Panc1 (cell line): ENCODE results near the gene MPZL1.

ENCODE experiments used
- POLR2AphosphoS5 ChIP-seq: IDR thresholded peaks from 2 replicates; pipeline ENCODE4 v1.6.1; 2012; ENCODE audit warnings: mild to moderate bottlenecking, low read depth, low read length, moderate library complexity
- SIN3A ChIP-seq: IDR thresholded peaks from 2 replicates; pipeline ENCODE4 v1.6.1; 2012; ENCODE audit warnings: low read depth, mild to moderate bottlenecking, low read length, moderate library complexity, borderline replicate concordance; ENCODE audit not compliant: insufficient read depth
- TF ChIP-seq, protein P1 (sequence below): fragments of 450-650 bp; IDR thresholded peaks from 2 replicates; pipeline ENCODE4 v1.5.1; 2017; ENCODE audit warnings: mild to moderate bottlenecking
- TF ChIP-seq, protein P2 (sequence below), 2 experiments: IDR thresholded peaks; 2 replicates each; pipeline ENCODE4 v1.6.1; 2011 to 2012; ENCODE audit warnings: low read depth in 2 of 2, control low read depth in 1 of 2, low read length in 1 of 2, mild to moderate bottlenecking in 1 of 2, moderate library complexity in 1 of 2; ENCODE audit not compliant: insufficient read depth in 1 of 2

DNA sequence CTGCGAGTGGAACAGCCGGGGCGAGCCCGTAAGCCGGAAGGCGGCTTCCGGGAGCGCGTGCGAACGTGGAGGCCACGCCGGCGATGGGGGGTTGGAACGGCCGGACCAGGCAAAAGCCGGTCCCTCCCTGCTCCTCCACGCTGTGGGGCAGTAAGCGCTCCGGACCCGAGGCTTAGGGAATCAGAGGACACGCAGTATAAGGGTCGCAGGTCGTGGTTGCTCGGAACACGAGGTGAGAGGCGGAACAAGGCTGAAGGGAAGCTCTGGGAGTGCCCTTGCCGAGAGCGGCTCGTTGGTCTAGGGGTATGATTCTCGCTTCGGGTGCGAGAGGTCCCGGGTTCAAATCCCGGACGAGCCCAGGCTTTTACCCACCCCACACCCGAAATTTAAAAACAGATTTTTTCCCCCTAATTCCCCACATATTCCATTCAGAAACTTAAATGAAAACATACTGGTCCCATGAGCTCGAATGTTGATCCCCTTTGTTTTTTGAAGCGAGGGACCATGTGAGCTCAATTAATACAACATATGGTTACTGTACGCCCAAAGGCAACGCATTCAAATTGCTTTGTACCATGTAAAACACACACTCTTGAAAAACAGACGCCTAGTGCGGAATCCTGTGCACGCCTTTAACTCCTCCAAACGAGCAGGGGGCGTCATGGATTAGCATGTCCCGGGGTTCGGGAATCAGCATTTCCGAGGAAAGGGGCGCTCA, 7.2 kb upstream of the MPZL1 start:
- TF ChIP-seq POLR2AphosphoS5 = peak; percentile 47; the same call in 1 of the 2 replicates
- TF ChIP-seq, protein P1, sequence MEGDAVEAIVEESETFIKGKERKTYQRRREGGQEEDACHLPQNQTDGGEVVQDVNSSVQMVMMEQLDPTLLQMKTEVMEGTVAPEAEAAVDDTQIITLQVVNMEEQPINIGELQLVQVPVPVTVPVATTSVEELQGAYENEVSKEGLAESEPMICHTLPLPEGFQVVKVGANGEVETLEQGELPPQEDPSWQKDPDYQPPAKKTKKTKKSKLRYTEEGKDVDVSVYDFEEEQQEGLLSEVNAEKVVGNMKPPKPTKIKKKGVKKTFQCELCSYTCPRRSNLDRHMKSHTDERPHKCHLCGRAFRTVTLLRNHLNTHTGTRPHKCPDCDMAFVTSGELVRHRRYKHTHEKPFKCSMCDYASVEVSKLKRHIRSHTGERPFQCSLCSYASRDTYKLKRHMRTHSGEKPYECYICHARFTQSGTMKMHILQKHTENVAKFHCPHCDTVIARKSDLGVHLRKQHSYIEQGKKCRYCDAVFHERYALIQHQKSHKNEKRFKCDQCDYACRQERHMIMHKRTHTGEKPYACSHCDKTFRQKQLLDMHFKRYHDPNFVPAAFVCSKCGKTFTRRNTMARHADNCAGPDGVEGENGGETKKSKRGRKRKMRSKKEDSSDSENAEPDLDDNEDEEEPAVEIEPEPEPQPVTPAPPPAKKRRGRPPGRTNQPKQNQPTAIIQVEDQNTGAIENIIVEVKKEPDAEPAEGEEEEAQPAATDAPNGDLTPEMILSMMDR = no peak; the same call in 1 of the 2 replicates
- TF ChIP-seq, protein P2, sequence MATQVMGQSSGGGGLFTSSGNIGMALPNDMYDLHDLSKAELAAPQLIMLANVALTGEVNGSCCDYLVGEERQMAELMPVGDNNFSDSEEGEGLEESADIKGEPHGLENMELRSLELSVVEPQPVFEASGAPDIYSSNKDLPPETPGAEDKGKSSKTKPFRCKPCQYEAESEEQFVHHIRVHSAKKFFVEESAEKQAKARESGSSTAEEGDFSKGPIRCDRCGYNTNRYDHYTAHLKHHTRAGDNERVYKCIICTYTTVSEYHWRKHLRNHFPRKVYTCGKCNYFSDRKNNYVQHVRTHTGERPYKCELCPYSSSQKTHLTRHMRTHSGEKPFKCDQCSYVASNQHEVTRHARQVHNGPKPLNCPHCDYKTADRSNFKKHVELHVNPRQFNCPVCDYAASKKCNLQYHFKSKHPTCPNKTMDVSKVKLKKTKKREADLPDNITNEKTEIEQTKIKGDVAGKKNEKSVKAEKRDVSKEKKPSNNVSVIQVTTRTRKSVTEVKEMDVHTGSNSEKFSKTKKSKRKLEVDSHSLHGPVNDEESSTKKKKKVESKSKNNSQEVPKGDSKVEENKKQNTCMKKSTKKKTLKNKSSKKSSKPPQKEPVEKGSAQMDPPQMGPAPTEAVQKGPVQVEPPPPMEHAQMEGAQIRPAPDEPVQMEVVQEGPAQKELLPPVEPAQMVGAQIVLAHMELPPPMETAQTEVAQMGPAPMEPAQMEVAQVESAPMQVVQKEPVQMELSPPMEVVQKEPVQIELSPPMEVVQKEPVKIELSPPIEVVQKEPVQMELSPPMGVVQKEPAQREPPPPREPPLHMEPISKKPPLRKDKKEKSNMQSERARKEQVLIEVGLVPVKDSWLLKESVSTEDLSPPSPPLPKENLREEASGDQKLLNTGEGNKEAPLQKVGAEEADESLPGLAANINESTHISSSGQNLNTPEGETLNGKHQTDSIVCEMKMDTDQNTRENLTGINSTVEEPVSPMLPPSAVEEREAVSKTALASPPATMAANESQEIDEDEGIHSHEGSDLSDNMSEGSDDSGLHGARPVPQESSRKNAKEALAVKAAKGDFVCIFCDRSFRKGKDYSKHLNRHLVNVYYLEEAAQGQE (IDR thresholded peaks at IDR 0.05; ENCODE audit: insufficient read depth in 1 of 2, low read depth in 2 of 2, low read length in 1 of 2) = 0 out of 4 replicates have a peak, but pooled peaks of 1 of the 2 experiments have one; percentile 13
- peak; percentile 81; the same call in 1 of the 2 replicates for TF ChIP-seq SIN3A
